Endothelial cell of umbilical vein (primary cell): Measurements from ENCODE around the gene BACH2. TPM values are rescaled to one million over a fixed set of nuclear protein-coding genes. Genes with fewer than 3 reads are reported as not detected.

ENCODE experiments used
- BruUV-seq: library from RNA; stranded (reverse); fragments of 400-500 nt; replicated peaks from 2 replicates; lab custom pipeline; 2021; lab: Mats Ljungman, UMichigan
- CTCF ChIA-PET: fragments of 300-600, 350-600 bp; sonication (Branson Sonifier 250); formaldehyde crosslinking; loops from one replicate; lab custom pipeline; 2021; ENCODE audit warnings: antibody characterized with exemption, inconsistent platforms; lab: Charles Lee
- POLR2A ChIA-PET: fragments of 300-600, 350-600 bp; sonication (Branson Sonifier 250); formaldehyde crosslinking; loops from one replicate; lab custom pipeline; 2021; ENCODE audit warnings: antibody characterized with exemption, inconsistent platforms; lab: Charles Lee
- DNase-seq: peaks from one replicate; pipeline ENCODE4 v3.0.0-alpha.2; 2011; ENCODE audit warnings: low read depth, low spot score
- FAIRE-seq: peaks from 2 replicates; lab custom pipeline; 2011; peaks lifted over from hg19 to GRCh38; lab: Jason Lieb, UNC
- H2AFZ ChIP-seq: 2 replicates; pipeline ENCODE4 v1.6.0; 2012; ENCODE audit warnings: low read depth, low read length, control low read depth, inconsistent platforms
- H3K27ac ChIP-seq: 2 replicates; pipeline ENCODE4 v1.5.1; 2011; ENCODE audit warnings: low read depth, mild to moderate bottlenecking, control low read depth, low read length, moderate library complexity; ENCODE audit not compliant: insufficient read depth
- H3K27me3 ChIP-seq, 2 experiments: 2 replicates each; pipeline versions ENCODE4 v1.6.0 to v1.6.1; 2011; ENCODE audit warnings: low read length in 2 of 2, mixed read lengths in 1 of 2; ENCODE audit not compliant: control insufficient read depth in 2 of 2, insufficient read depth in 2 of 2
- H3K36me3 ChIP-seq, 2 experiments: 2 replicates in 1 of 2; 3 replicates in 1 of 2; pipeline ENCODE4 v1.5.1; 2011; ENCODE audit warnings: low read length in 2 of 2, mild to moderate bottlenecking in 1 of 2, moderate library complexity in 1 of 2; ENCODE audit not compliant: control insufficient read depth in 2 of 2, insufficient read depth in 2 of 2; ENCODE audit errors: extremely low read depth in 1 of 2
- H3K4me1 ChIP-seq: 3 replicates; pipeline ENCODE4 v1.5.1; 2011; ENCODE audit warnings: mild to moderate bottlenecking, low read length; ENCODE audit not compliant: control insufficient read depth, insufficient read depth; ENCODE audit errors: extremely low read depth
- H3K4me2 ChIP-seq: 2 replicates; pipeline ENCODE4 v1.6.1; 2011; ENCODE audit warnings: low read length, control low read depth, mixed read lengths; ENCODE audit not compliant: insufficient read depth
- H3K4me3 ChIP-seq, 3 experiments: fragments of 200-600 bp in 1 of 3; sonication (generic), shearing (Covaris generic) in 1 of 3; replicated peaks in 1 of 3; 2 replicates each; pipeline ENCODE4 v1.5.1; 2011 to 2016; ENCODE audit warnings: control low read depth in 3 of 3, low read length in 3 of 3, mild to moderate bottlenecking in 2 of 3, inconsistent platforms in 1 of 3, low read depth in 1 of 3, moderate library complexity in 1 of 3; ENCODE audit not compliant: insufficient read depth in 1 of 3
- H3K79me2 ChIP-seq: 2 replicates; pipeline ENCODE4 v1.6.0; 2012; ENCODE audit warnings: low read length, inconsistent platforms; ENCODE audit not compliant: control insufficient read depth, insufficient read depth
- H3K9ac ChIP-seq: replicated peaks from 2 replicates; pipeline ENCODE3; 2011; ENCODE audit warnings: low read length, control low read depth; ENCODE audit not compliant: insufficient read depth; ENCODE audit errors: extremely low read depth
- H3K9me1 ChIP-seq: replicated peaks from 3 replicates; pipeline ENCODE4 v1.6.0; 2011; ENCODE audit warnings: mild to moderate bottlenecking, low read length; ENCODE audit not compliant: control insufficient read depth, insufficient read depth; ENCODE audit errors: extremely low read depth
- H3K9me3 ChIP-seq: replicated peaks from 2 replicates; pipeline ENCODE4 v1.5.1; 2012; ENCODE audit warnings: low read length, inconsistent platforms; ENCODE audit not compliant: control insufficient read depth, insufficient read depth
- H4K20me1 ChIP-seq: replicated peaks from 2 replicates; pipeline ENCODE3; 2011; ENCODE audit warnings: mild to moderate bottlenecking, low read length; ENCODE audit not compliant: control insufficient read depth, insufficient read depth; ENCODE audit errors: extremely low read depth
- CTCF ChIP-seq, 2 donors: IDR thresholded peaks; 1 replicate in 1 of 2; 2 replicates in 1 of 2; pipeline ENCODE4 v1.5.1; 2011; ENCODE audit warnings: low read length in 2 of 2, mild to moderate bottlenecking in 2 of 2, moderate library complexity in 2 of 2, control low read depth in 1 of 2, inconsistent platforms in 1 of 2, low read depth in 1 of 2; ENCODE audit not compliant: insufficient read depth in 1 of 2; ENCODE audit errors: extremely low read depth in 1 of 2
- EZH2 ChIP-seq: IDR thresholded peaks from 2 replicates; pipeline ENCODE4 v1.6.1; 2012; ENCODE audit warnings: borderline replicate concordance, low read depth, mild to moderate bottlenecking, moderate library complexity, low read length, inconsistent platforms; ENCODE audit not compliant: severe bottlenecking
- FOS ChIP-seq: IDR thresholded peaks from 2 replicates; pipeline ENCODE4 v1.6.1; 2011; ENCODE audit warnings: mild to moderate bottlenecking, low read length, moderate library complexity, borderline replicate concordance; ENCODE audit not compliant: insufficient read depth
- GATA2 ChIP-seq: IDR thresholded peaks from 2 replicates; pipeline ENCODE4 v1.7.0; 2011; ENCODE audit warnings: low read depth, mild to moderate bottlenecking, moderate library complexity, mixed read lengths, low read length; ENCODE audit not compliant: insufficient read length, insufficient read depth
- JUN ChIP-seq: IDR thresholded peaks from 2 replicates; pipeline ENCODE4 v1.6.1; 2011; ENCODE audit warnings: borderline replicate concordance, low read depth; ENCODE audit not compliant: insufficient read length, insufficient read depth
- MAX ChIP-seq: IDR thresholded peaks from 2 replicates; pipeline ENCODE4 v1.6.1; 2011; ENCODE audit not compliant: insufficient read depth, insufficient read length
- MYC ChIP-seq: IDR thresholded peaks from one replicate; pipeline ENCODE4 v1.6.1; 2011; ENCODE audit warnings: mild to moderate bottlenecking, low read depth, low read length
- POLR2A ChIP-seq: IDR thresholded peaks from 2 replicates; pipeline ENCODE4 v1.6.1; 2012; ENCODE audit warnings: low read depth, mild to moderate bottlenecking, control low read depth, low read length
- POLR2AphosphoS5 ChIP-seq: IDR thresholded peaks from 2 replicates; pipeline ENCODE4 v1.6.1; 2012; ENCODE audit warnings: low read depth, mild to moderate bottlenecking, control low read depth, low read length, moderate library complexity; ENCODE audit not compliant: insufficient read depth
- dilution Hi-C: fragments of 300-500 bp; cut with MboI; formaldehyde crosslinking; loops from one replicate; pipeline ENCODE4 v1.15.0; 2019; ENCODE audit warnings: low sequenced_read_pairs; ENCODE audit not compliant: extremely low pct_ligation_motif_present
- intact Hi-C: fragments of 100-400 bp; cut with micrococcal nuclease; formaldehyde crosslinking; loops from one replicate; pipeline ENCODE4 v1.10.0; 2022
- polyA plus RNA-seq, 4 experiments: library from polyadenylated mRNA; depleted of rRNA in 3 of 4; stranded (reverse) in 3 of 4; unstranded in 1 of 4; fragments of >200 nt; gene quantifications; 2 replicates each; pipeline versions ENCODE4 v1.2.1 to v1.2.3, GENCODE V29; 2011 to 2012; ENCODE audit warnings: missing spikeins in 1 of 4
- total RNA-seq: library from RNA; stranded (reverse); gene quantifications from 2 replicates; pipeline ENCODE4 v1.2.3, GENCODE V29; 2021

The BACH2 gene
- total and polyA plus RNA-seq, 2 donors (not counting 3 experiments of a cell fraction or from before 2014, with no cell fraction given), result 1.7 to 5.6 TPM

GRCh38 chr6:90229331-90230010 is 67.2 kb downstream of the BACH2 start:
- Histone ChIP-seq H2AFZ (no peak overlapping the region), H3K27me3 (no peaks in the 10 kb centered on the region), H3K4me3 (no peak overlapping the region), H3K4me1 (peaks cover 16% of the 10 kb centered on the region), H3K9me1 (no peaks in the 10 kb centered on the region), H3K9me3 (no peaks in the 10 kb centered on the region), H3K79me2 (no peaks in the 10 kb centered on the region), H3K9ac (no peak overlapping the region), H4K20me1 (no peaks in the 10 kb centered on the region), H3K27ac (no peak overlapping the region), H3K4me2 (no peak overlapping the region), H3K36me3 (no peaks in the 10 kb centered on the region)
- POLR2A ChIA-PET, result no interaction called here
- no TSS peak for BruUV-seq
- TF ChIP-seq CTCF (IDR thresholded peaks at IDR 0.05; ENCODE audit: extremely low read depth in 1 of 2, insufficient read depth in 1 of 2, low read depth in 1 of 2, low read length in 2 of 2) (no peak), POLR2AphosphoS5 (no peak), EZH2 (no peak), MYC (no peak), MAX (no peak), JUN (no peak), GATA2 (no peak), POLR2A (no peak), FOS (no peak)
- dilution Hi-C loops, result no loop called here
- DNase-seq (no peak), FAIRE-seq (no peak)
- intact Hi-C loops, result no loop called here
- CTCF ChIA-PET, result no interaction called here
